ENCODE measurements around the gene PDE4DIP.
"Not testable (repeated sequence)": the region's sequence is repeated elsewhere in the genome, so short reads cannot be mapped to it uniquely, and the experiment has no call there.

Gene PDE4DIP

DNA sequence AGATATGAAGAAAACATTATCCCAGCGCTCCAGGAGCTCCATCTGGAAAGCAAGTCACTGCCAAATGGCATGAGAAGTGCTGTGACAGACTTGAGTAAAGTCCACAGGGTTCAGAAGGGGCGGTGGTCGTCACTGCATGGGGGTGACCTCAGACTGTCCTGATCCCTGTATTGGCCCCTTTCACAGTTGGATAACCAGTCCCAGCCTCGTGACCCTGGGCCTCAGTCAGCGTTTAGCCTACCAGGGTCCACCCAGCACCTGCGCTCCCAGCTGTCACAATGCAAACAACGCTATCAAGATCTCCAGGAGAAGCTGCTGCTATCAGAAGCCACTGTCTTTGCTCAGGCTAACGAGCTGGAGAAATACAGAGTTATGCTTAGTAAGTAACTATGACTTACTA is 158.4 kb downstream of the PDE4DIP start:
- not testable (repeated sequence) for H4K20me1 ChIP-seq, H3K9ac ChIP-seq, H3K27ac ChIP-seq, H3K4me3 ChIP-seq, H3K4me2 ChIP-seq, H3K27me3 ChIP-seq, H3K9me3 ChIP-seq, H3K4me1 ChIP-seq, H3K36me3 ChIP-seq

DNA sequence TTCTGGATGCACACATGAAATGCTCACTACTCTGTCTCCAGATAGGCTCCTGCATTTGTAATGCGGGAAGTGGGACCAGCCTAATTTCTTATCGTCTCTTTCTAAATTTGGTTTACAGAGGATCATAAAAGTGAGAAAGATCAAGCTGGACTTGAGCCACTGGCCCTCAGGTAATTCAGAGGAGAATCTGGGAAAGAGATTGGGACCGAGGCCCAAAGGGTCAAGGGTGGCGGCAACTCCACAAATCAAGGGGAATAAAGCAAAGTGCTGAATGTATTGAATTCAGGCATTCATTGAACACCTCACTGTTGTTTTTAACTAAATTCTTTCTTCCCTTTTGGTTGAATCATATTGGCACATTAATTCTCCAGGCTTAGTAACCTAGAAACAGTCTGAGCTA is 164.1 kb downstream of the PDE4DIP start:
- H3K27me3 ChIP-seq, H4K20me1 ChIP-seq, H3K27ac ChIP-seq, H3K4me1 ChIP-seq, H3K4me2 ChIP-seq, H3K36me3 ChIP-seq, H3K4me3 ChIP-seq, H3K9ac ChIP-seq, H3K9me3 ChIP-seq: not testable (repeated sequence)

DNA sequence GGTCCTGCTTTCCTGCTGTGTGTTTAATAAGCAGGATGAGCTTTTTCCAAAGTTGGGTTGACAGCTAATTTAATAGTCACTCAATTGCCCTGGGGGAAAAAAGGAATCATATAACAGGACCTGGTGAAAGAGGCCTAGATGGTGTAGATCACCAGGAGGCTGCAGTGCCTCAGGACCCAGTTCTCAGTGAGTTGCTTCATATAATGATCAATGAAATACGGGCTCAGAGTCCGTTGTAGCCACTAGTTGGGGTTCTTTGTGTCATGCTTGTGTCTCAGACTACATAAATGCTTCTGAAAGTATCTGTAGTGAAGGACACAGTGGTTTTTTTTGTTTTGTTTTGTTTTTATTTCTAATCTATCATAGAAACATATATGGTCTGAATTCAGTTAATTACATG is 164.5 kb downstream of the PDE4DIP start:
- H3K4me1 ChIP-seq, H3K27me3 ChIP-seq, H4K20me1 ChIP-seq, H3K4me2 ChIP-seq, H3K4me3 ChIP-seq, H3K9ac ChIP-seq, H3K36me3 ChIP-seq, H3K9me3 ChIP-seq, H3K27ac ChIP-seq: not testable (repeated sequence)

- not testable (repeated sequence) for H3K4me2 ChIP-seq, H3K4me3 ChIP-seq, H3K27me3 ChIP-seq, H3K9ac ChIP-seq, H4K20me1 ChIP-seq, H3K4me1 ChIP-seq, H3K9me3 ChIP-seq, H3K36me3 ChIP-seq, H3K27ac ChIP-seq
These were observed 165.5 kb downstream of the PDE4DIP start for GRCh38 chr1:149009761-149010160.

GRCh38 chr1:149012599-149012998 is 168.4 kb downstream of the PDE4DIP start:
- H3K27me3 ChIP-seq, H3K9ac ChIP-seq, H3K4me1 ChIP-seq, H3K9me3 ChIP-seq, H3K4me2 ChIP-seq, H3K27ac ChIP-seq, H3K36me3 ChIP-seq, H3K4me3 ChIP-seq, H4K20me1 ChIP-seq: not testable (repeated sequence)

DNA sequence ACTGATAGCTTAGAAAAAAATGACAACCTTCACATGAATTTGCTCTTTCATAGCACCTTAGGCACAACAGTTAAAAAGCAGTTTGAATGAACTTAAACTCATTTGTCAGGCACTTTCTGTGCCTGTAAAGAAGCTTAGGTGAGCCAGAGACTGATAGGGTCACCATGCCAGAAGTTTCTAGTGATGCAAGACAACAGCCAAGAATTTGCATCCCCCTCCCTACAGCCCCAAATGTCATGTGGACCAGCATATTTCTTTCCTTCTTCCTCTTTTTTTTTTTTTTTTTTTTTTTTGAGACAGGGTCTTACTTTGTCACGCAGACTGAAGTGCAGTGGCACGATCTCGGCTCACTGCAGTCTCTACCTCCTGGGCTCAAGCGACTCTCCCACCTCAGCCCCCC is 169.3 kb downstream of the PDE4DIP start:
- H3K4me3 ChIP-seq, H3K4me1 ChIP-seq, H3K36me3 ChIP-seq, H3K9me3 ChIP-seq, H3K27me3 ChIP-seq, H3K27ac ChIP-seq, H3K4me2 ChIP-seq, H3K9ac ChIP-seq, H4K20me1 ChIP-seq: not testable (repeated sequence)

GRCh38 chr1:149015522-149015921 is 171.3 kb downstream of the PDE4DIP start:
- not testable (repeated sequence) for H3K36me3 ChIP-seq, H4K20me1 ChIP-seq, H3K4me1 ChIP-seq

GRCh38 chr1:149016626-149017025 is 172.4 kb downstream of the PDE4DIP start:
- H3K27ac ChIP-seq, H3K9me3 ChIP-seq, H3K9ac ChIP-seq, H3K36me3 ChIP-seq, H3K4me1 ChIP-seq, H4K20me1 ChIP-seq, H3K4me3 ChIP-seq, H3K4me2 ChIP-seq, H3K27me3 ChIP-seq: not testable (repeated sequence)

More at GRCh38 chr1:149015522-149015921, 171.3 kb downstream of the PDE4DIP start:
- H3K9me3 ChIP-seq, H3K9ac ChIP-seq, H3K27ac ChIP-seq, H3K27me3 ChIP-seq, H3K4me2 ChIP-seq, H3K4me3 ChIP-seq: not testable (repeated sequence)

- not testable (repeated sequence) for H3K27me3 ChIP-seq, H3K9me3 ChIP-seq, H4K20me1 ChIP-seq, H3K9ac ChIP-seq, H3K27ac ChIP-seq, H3K4me1 ChIP-seq, H3K4me3 ChIP-seq, H3K36me3 ChIP-seq, H3K4me2 ChIP-seq
These were observed 174.3 kb downstream of the PDE4DIP start for GRCh38 chr1:149018577-149018976.

GRCh38 chr1:149024327-149024726 is 180.1 kb downstream of the PDE4DIP start:
- not testable (repeated sequence) for H3K4me2 ChIP-seq, H3K27me3 ChIP-seq, H3K4me1 ChIP-seq, H4K20me1 ChIP-seq, H3K9me3 ChIP-seq, H3K9ac ChIP-seq, H3K36me3 ChIP-seq, H3K4me3 ChIP-seq, H3K27ac ChIP-seq

- H3K4me2 ChIP-seq, H3K4me3 ChIP-seq, H3K9ac ChIP-seq, H3K36me3 ChIP-seq, H3K27ac ChIP-seq, H4K20me1 ChIP-seq, H3K4me1 ChIP-seq, H3K9me3 ChIP-seq, H3K27me3 ChIP-seq: not testable (repeated sequence)
These were observed 189.7 kb downstream of the PDE4DIP start for GRCh38 chr1:149033916-149034315.

DNA sequence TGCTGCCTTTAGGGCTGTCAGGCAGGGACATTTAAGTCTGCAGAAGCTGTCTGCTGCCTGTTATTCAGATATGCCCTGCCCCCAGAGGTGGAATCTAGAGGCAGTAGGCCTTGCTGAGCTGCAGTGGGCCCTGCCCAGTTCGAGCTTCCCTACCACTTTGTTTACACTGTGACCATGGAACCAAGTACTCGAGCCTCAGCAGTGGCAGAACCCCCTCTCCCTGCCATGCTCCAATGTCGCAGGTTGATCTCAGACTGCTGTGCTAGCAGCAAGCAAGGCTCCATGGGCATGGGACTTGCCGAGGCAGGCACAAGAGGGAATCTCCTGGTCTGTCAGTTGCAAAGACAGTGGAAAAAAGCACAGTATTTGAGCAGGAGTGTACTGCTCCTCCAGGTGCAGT is 198.8 kb downstream of the PDE4DIP start:
- not testable (repeated sequence) for H3K4me1 ChIP-seq, H3K9ac ChIP-seq, H3K27me3 ChIP-seq, H3K4me3 ChIP-seq, H3K27ac ChIP-seq, H3K4me2 ChIP-seq, H3K9me3 ChIP-seq, H3K36me3 ChIP-seq, H4K20me1 ChIP-seq

DNA sequence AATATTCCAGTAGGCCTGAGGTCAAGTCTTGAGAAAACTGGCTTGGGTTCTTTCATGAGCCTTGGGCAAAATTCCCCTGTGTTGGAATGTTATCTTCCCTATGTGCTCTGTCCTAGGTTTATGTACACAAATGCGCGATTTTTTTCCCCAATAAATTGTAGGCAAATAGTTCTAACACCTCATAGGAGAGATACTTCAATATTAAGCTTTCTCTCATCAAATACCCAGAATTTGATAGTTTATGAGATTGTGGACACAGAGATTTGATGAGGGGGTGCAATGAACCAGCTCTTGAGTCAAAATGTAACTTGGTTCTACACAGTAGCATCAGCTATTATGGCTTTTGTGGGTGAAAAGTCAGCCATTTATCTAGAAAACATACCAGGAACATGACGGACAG is 220.4 kb downstream of the PDE4DIP start:
- H3K9ac ChIP-seq, H3K4me3 ChIP-seq, H3K9me3 ChIP-seq, H3K27ac ChIP-seq, H3K36me3 ChIP-seq, H3K4me2 ChIP-seq, H4K20me1 ChIP-seq, H3K27me3 ChIP-seq, H3K4me1 ChIP-seq: not testable (repeated sequence)

GRCh38 chr1:149075505-149076127 is 231.4 kb downstream of the PDE4DIP start:
- not testable (repeated sequence) for H3K36me3 ChIP-seq, H3K4me2 ChIP-seq, H3K4me1 ChIP-seq, H3K9me3 ChIP-seq, H3K4me3 ChIP-seq, H3K27ac ChIP-seq, H3K9ac ChIP-seq, H3K27me3 ChIP-seq, H4K20me1 ChIP-seq

Data from BLaER1 (cell line).